ENCODE measurements around the gene ZBTB2.
A peak's percentile ranks its signal among the peaks of the same experiment; 100 is the strongest.

Gene ZBTB2

GRCh38 chr6:151391471-151392413 is at the start of gene ZBTB2:
Gene ZBTB2, minus strand, starts transcription at chr6:151391559. Its CDS starts 17,922 bp downstream, at chr6:151373637.
- DNase-seq, result peak; percentile 80

GRCh38 chr6:151440930-151441329 is 49.6 kb upstream of the ZBTB2 start:
- DNase-seq, result no peak

- DNase-seq, result no peak
Observed at GRCh38 chr6:151440498-151440897, 49.1 kb upstream of the ZBTB2 start.

- DNase-seq, result no peak
Observed at GRCh38 chr6:151437401-151437800, 46.0 kb upstream of the ZBTB2 start.

- no peak for DNase-seq
Observed at GRCh38 chr6:151436802-151437201, 45.4 kb upstream of the ZBTB2 start.

GRCh38 chr6:151436300-151436699 is 44.9 kb upstream of the ZBTB2 start:
- DNase-seq, result no peak

GRCh38 chr6:151434369-151434768 is 43.0 kb upstream of the ZBTB2 start:
- no peak for DNase-seq

- no peak for DNase-seq
Observed at GRCh38 chr6:151432651-151433050, 41.3 kb upstream of the ZBTB2 start.

- no peak for DNase-seq
Observed at GRCh38 chr6:151431337-151431736, 40.0 kb upstream of the ZBTB2 start.

GRCh38 chr6:151430886-151431285 is 39.5 kb upstream of the ZBTB2 start:
- DNase-seq, result no peak

GRCh38 chr6:151428093-151428735 is 36.9 kb upstream of the ZBTB2 start:
- DNase-seq, result no peak

GRCh38 chr6:151425561-151425960 is 34.2 kb upstream of the ZBTB2 start:
- no peak for DNase-seq

- DNase-seq, result no peak
Observed at GRCh38 chr6:151422981-151423380, 31.6 kb upstream of the ZBTB2 start.

- DNase-seq, result no peak
Observed at GRCh38 chr6:151417477-151417876, 26.1 kb upstream of the ZBTB2 start.

- no peak for DNase-seq
Observed at GRCh38 chr6:151414641-151415260, 23.4 kb upstream of the ZBTB2 start.

GRCh38 chr6:151413372-151414145 is 22.2 kb upstream of the ZBTB2 start:
- peak; percentile 63 for DNase-seq

- DNase-seq, result no peak
Observed at GRCh38 chr6:151412909-151413308, 21.6 kb upstream of the ZBTB2 start.

GRCh38 chr6:151409679-151410078 is 18.3 kb upstream of the ZBTB2 start:
- DNase-seq, result no peak

GRCh38 chr6:151409260-151409659 is 17.9 kb upstream of the ZBTB2 start:
- no peak for DNase-seq

GRCh38 chr6:151408858-151409257 is 17.5 kb upstream of the ZBTB2 start:
- DNase-seq, result no peak

GRCh38 chr6:151403919-151404308 is 12.6 kb upstream of the ZBTB2 start:
- no peak for DNase-seq

GRCh38 chr6:151402228-151402627 is 10.9 kb upstream of the ZBTB2 start:
- DNase-seq, result no peak

- no peak for DNase-seq
Observed at GRCh38 chr6:151400473-151400872, 9.1 kb upstream of the ZBTB2 start.

All from CD4-positive, alpha-beta T cell treated with Interleukin-15 for 1 hour (primary cell).